GM21529 (cell line): ENCODE measurements around the gene ADK.
"Not testable (repeated sequence)": the region's sequence is repeated elsewhere in the genome, so short reads cannot be mapped to it uniquely, and the experiment has no call there.

ENCODE experiments used
- ATAC-seq: cut with Tn5 transposase; IDR thresholded peaks from one replicate; pipeline ENCODE4 v1.9.1; 2021; ENCODE audit not compliant: unreplicated experiment

Gene ADK

DNA sequence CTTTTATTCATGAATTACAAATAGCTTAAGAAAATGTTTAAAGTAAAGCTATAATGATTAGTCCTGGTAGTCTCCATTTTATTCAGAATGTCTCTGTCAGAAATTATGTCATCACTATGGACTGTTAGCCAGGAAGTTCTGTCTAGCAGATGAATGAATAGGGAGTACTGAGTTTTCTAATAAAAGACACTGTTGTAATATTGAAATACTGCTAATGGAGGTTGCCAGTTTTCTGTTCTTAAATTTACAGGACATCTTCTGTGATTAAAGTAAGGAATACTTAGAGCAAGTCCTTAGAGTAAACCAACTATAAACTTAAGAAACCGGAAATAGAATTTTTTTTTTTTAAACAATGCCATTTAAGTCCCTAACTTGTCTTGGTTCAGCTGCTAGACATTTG, 309.8 kb downstream of the ADK start:
- ATAC-seq = no peak

DNA sequence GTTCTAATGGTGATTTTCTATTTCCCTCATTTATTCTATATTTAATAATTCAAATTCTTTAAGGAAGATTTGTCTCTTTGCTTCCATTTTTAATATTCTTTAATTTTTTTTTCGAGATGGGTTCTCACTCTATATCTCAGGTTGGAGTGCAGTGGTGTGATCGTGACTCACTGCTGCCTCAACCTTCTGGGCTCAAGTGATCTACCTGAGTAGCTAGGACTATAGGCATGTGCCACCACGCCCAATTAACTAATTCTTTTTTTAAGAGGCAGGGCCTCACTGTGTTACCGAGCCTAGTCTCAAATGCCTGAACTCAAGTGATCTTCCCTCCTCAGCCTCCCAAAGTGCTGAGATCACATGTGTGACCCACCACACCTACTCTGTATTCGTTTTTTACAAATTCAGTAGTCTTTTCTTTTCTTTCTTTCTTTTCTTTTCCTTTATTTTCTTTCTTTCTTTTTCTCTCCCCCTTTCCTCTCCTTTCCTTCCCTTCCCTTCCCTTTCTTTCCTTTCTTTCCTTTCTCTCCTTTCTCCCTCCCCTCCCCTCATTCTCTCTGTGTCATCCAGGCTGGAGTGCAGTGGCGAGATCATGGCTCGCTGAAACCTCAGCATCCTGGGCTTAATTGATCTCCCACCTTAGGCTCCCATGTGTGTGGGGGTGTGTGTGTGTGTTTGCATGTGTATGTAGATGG, 323.1 kb downstream of the ADK start:
- ATAC-seq = no peak

DNA sequence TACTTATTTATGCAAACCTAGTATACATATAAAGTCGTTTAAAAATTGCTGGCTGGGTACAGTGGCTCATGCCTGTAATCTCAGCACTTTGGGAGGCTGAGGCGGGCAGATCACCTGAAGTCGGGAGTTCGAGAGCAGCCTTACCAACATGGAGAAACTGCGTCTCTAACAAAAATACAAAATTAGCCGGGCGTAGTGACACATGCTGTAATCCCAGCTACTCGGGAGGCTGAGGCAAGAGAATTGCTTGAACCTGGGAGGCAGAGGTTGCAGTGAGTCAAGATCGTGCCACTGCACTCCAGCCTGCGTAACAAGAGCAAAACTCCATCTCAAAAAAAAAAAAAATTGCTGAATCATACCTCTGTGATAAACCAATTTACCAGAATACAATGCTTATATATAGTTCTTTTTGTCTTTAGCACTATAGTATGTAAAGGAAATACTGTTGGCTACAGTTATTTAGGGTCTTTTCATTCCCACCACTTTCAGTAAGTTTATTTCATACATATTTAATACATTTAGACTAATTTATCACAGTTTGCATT, 325.2 kb downstream of the ADK start:
- not testable (repeated sequence) for ATAC-seq

DNA sequence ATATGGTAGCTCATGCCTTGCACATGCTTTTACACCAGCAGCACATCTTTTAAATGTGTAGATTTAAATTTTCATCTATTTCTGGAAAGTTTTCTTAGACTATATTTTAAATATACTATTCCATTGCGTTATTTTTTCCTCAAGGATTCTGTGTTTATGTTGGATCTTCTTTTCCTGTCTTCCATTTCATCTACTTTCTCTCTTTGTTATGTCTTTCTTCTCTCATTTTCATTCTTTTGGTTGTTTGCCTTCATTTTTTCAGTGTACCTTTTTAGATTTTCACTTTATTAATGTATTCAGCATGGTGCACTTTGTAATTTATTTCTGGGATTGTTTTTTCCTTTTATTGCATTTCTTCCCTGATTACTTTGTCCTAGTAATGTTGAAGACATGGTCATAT, 329.8 kb downstream of the ADK start:
- no peak for ATAC-seq

DNA sequence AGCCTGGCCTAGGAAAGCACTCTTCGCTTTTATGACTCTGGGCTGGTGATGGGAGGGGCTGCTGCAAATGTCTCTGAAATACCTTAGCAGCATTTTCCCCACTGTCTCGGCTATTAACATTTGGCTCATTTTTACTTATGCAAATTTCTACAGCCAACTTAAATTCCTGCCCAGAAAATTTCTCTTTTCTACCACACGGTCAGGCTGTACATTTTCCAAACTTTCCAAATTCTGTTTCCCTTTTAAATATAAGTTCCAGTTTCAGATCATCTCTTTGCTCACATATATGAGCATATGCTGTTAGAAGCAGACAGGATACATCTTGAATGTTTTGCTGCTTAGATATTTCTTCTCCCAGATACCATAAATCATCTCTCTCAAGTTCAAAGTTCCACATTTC, 332.3 kb downstream of the ADK start:
- no peak for ATAC-seq

DNA sequence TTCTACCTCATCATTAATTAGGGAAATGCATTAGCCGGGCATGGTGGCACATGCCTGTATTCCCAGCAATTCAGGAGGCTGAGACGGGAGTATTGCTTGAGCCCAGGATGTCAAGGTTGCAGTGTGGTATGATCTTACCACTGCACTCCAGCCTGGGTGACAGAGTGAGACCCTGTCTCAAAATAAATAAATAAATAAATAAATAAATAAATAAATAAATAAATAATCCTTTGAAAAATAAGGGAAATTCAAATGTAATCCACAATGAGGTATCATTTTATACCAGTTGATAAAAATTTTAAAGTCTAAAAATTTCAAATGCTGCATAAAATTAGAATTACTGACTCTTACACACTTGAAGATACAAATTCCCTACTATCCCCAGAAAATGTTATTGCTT, 334.3 kb downstream of the ADK start:
- ATAC-seq = no peak

DNA sequence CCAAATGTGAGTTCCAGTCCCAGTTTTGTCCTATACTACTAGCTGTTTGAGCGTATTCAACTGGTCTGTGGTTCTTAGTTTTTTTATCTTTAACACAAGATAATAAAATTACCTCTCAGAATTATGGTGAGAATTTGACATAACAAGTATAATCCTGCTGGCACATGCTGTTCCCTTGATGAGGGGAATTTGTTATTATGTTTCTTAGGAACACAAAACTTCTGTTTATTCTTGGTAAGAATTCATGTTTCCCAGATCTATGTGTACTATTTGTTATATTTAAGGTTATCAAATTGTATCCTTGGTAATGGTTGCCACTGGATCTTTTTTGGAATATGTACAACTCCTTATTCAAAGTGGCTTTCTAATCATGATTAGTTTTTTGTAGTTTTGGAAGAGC, 335.6 kb downstream of the ADK start:
- no peak for ATAC-seq

DNA sequence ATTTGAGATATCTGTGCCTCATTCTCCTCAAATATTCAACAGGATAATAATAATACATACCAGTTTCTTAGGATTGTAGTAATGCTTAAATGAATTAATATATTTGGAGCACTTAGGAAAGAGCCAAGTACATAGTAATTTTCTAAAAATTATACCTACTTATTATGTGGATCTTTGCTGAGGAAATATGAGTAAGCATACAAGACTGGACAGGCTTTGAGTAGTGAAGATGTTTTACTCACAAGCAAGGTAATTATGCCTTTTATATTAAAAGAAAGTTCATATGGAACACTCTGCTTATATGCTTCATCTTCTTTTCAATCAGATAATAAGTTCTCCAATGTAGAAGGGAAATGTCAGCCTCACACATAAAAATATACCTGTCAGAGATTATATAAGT, 337.9 kb downstream of the ADK start:
- ATAC-seq = no peak

DNA sequence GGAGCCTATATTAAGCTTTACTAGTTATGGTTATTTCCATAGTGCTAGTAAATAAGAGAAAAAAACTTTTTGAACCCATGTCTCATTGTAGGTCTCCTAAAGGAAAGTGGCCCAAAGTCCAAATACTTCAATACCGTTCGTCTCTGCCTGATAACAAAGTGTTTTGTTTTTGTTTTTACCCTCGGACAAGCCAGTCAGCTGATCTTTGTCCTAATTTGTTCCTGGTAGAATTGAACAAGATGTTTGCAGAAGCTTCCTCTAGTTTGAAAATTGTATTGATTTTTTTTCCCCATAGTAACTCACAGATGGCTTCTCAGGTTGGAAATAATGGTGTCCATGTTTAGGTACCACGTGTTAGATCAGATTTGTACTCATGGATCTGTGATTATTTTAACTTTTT, 339.5 kb downstream of the ADK start:
- no peak for ATAC-seq

DNA sequence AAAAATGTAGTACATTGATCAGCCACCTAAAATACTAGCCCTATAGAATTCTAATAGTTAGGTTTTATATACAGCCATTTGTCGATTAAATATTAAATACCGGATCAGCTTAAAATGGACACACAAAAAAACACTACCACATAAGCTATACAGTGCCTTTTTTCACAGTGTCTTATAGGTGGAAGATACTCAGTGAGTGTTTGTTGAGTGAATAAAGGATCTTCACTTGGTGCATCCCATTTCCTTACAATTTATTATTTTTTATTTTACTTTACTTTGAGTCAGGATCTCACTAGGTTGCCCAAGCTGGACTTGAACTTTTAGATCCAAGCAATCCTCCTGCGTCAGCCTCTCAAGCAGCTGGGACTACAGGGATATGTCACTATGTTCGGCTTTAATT, 340.0 kb downstream of the ADK start:
- ATAC-seq = no peak

DNA sequence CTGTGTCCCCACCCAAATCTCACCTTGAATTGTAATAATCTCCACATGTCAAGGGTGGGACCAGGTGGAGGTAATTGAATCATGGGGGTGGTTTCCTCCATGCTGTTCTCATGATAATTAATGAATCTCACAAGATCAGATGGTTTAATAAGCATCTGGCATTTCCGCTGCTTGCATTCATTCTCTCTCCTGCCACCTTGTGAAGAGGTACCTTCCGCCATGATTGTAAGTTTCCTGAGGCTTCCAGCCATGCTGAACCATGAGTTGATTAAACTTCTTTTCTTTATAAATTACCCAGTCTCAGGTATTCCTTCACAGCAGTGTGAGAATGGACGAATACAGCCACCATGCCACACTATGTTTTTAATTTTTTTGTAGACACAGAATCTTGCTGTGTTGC, 345.3 kb downstream of the ADK start:
- not testable (repeated sequence) for ATAC-seq

DNA sequence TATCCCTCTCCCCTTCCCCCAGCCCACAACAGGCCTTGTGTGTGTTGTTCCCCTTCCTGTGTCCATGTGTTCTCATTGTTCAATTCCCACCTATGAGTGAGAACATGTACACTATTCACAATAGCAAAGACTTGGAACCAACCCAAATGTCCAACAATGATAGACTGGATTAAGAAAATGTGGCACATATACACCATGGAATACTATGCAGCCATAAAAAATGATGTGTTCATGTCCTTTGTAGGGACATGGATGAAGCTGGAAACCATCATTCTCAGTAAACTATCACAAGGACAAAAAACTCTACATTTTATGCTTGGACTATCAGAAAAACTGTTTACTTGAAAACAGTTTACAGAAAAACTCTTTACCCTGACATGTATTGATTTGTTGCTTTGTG, 347.6 kb downstream of the ADK start:
- ATAC-seq = not testable (repeated sequence)

DNA sequence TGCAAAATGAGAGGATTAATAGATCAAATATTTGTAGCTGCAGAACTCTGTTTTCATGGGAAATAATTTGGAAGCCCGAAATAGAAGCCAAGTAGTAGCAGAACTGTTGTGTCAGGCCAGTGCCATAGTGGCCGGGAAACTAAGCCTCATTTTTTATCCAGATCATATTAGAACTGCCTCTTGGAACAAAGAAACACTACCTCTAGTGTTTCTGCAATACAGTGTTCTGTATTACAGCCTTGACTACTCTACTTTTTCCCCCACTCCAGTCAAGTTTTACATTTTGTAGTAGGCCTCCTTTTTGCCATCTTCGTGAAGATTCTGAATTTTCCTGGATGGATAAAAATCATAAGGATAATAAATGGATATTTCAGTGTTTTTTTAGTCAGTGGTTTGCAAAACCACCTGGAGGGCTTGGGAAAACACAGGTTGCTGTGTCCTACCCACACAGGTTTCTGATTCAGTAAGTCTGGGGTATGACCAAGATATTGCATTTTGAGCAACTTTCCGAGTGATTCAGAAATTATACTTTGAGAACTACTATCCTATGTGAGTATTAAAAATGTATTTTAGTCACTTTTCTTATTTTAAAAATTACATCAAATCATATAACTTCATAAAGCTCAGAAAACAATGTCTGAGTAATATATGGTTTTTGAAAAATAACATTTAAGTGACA, 349.1 kb downstream of the ADK start:
- ATAC-seq = no peak

DNA sequence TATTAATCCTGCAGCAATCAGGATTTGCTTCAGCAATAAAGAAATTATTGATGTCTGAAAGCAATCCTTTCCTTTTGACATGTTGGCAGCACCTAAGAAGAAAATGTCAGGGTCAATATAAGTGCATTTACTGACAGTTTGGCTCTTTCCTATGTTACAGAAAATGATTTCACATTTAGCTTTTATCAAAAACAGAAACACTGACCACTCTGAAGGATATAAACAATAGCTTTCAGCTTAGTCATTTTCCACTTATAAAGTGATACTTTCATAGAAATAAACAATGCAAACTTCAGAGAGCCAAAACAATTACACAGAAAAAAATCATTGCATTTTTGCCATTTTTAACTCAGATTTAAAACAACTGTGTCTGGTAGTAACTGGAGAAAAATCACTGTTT, 349.8 kb downstream of the ADK start:
- no peak for ATAC-seq

DNA sequence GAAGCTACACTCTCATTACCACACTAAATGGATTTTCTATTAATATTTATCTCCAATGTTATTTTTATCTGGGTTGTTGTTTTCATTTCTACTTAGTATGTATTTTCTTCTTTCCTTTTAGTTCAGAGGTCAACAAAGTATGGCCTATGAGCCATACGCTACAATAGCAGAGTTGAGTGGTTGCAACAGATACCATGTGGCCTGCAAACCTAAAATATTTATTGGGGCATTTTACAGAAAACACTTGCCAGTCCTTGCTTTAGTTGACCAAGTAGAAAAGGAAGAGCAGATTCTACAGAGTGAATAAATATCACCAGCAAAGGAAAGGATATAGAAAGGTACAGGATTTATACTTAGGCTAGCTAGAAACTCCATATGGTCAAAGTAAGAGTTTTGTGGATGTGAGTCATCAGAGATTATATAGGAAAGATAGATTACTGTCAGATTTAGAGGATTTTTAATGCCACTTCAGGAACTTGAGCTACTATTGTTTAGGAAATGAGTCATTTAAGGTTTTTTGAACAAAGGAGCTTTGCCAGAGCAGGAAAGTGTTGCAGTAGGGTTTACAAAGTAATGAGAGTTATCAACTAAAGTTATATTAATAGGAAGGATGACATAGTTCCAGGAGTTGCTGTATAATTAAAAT, 352.1 kb downstream of the ADK start:
- ATAC-seq = no peak

DNA sequence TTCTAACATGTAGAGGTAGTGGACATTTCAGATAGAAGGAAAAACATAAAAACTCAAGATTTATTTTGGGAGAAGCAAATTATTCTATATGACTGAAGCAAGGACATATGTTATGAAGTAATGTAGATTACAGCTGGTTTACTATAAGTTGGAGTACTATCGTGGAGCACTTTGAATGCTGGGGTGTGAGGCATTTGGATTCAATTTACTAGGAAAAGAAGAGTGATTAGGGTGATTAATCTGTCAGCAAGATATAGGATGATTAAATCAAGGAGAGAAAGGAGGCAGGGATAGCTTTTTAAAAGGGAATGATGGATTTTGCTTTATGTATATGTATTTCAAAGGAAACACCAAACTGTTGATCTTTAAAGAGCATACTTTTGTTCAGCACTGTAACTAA, 356.9 kb downstream of the ADK start:
- no peak for ATAC-seq

DNA sequence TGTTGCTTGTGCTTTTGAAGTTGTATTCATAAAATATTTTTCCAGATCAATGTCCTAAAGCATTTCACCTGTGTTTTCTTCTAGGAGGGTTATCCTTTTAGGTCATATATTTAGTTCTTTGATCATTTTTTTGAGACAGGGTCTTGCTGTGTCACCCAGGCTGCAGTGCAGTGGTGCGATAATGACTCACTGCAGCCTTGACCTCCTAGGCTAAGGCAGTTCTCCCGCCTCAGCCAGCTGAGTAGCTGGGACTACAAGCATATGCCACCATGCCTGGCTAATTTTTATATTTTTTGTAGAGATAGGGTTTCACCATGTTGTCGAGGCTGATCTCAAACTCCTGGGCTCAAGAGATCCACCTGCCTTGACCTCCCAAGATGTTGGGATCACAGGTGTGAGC, 359.6 kb downstream of the ADK start:
- ATAC-seq = no peak

DNA sequence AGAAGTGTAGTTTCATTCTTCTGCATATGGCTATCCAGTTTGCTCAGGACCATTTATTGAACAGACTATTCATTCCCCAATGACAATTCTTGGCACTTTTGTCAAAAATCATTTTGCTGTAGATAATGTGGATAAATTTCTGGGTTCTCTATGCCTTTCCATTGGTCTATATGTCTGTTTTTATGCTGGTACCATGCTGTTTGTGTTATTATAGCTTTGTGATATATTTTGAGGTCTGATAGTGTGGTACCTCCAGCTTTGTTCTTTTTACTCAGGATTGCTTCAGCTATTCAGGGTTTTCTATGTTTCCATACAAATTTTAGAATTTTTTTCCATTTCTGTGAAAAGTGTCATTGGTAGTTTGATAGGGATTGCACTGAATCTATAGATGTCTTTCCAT, 360.0 kb downstream of the ADK start:
- no peak for ATAC-seq

DNA sequence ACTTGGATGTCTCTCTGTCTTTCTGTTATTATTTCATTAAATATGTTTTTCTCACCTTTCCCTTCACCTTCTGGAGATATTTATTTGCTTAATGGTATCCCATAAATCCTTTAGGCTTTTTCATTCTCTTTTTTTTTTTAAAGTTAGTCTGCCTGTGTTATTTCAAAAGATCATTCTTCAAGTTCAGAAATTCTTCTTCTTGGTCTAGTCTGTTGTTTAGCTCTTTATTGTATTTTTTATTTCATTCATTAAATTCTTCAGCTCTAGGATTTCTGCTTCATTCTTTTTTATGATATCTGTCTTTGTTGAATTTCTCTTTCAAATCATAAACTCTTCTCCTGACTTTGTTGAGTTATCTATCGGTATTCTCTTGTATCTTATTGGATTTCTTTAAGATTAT, 363.3 kb downstream of the ADK start:
- ATAC-seq = no peak

DNA sequence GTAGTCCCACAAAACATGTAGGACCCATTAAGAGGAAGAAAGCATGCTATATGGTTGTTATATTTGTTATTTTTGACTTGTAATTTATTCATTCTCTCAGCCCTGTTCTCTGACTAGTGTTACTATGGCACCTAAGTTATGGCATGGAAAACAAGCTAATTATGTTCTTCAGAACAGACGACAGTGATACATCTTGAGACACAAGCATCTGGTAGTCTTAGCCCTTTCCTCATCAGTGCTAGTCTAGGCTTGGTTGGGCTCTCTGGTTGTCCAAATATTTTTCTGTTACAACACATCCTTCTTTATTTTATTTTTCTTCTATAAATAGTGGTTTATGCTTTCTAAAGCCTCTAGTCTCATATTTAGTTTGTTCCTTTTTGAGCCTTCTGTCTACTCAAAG, 367.0 kb downstream of the ADK start:
- no peak for ATAC-seq

DNA sequence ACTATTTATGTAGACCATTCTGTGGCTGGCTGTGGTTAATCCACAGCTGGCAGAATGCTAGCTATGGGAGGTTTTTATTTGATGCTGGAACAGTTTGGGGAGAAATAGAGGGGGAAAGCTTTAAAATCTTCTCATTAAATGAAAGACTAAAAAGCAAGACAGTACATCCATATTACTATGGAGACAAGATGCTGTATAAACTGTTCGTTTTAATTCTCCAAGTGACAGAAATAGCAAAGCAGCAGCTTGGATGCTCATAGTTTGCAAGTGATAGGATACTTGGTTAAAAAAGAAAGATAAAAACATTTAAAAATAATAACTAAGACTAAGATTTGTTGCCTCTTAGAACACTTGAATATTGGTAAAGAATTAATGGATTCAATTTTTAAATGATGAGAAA, 370.5 kb downstream of the ADK start:
- no peak for ATAC-seq

DNA sequence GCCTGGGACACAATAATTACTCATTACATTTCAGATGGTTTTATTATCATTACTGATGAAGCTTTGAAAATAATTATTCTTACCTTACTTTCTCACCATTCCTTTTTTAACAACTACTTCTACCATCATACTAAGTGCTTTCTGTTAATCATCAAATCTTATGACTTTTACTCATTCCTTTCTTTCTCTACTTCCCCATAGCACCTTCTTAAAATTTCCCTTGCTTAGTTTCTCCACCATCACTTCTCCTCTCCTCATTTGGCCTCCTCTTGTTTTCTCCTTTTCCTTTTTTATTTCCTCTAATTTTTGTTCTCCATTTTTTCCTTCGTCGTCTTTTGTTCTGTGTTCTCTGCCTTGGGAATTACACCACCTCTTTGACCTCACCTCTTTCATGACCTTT, 372.2 kb downstream of the ADK start:
- no peak for ATAC-seq
